Mucosa of descending colon (tissue), 3 donors: ENCODE results near the gene IZUMO2. TPM values are rescaled to one million over a fixed set of nuclear protein-coding genes. Genes with fewer than 3 reads are reported as not detected.
A peak's percentile ranks its signal among the peaks of the same experiment; 100 is the strongest.

Experiments used
- ATAC-seq: fragments of 200-7000 bp; cut with Tn5 transposase; one replicate; pipeline ENCODE4 v1.9.1; 2020; ENCODE audit warnings: mild to moderate bottlenecking, moderate library complexity
- DNase-seq, 3 donors: peaks; one replicate each; pipeline ENCODE4 v3.0.0-alpha.2; 2020
- H3K36me3 ChIP-seq: fragments of 200-600 bp; one replicate; pipeline ENCODE4 v1.8.0; 2021; ENCODE audit warnings: low read depth, mild to moderate bottlenecking
- H3K4me1 ChIP-seq: fragments of 200-600 bp; one replicate; pipeline ENCODE4 v1.8.0; 2021; ENCODE audit warnings: low read depth, mild to moderate bottlenecking
- H3K4me3 ChIP-seq: fragments of 200-600 bp; one replicate; pipeline ENCODE4 v1.8.0; 2021; ENCODE audit warnings: mild to moderate bottlenecking
- H3K9me3 ChIP-seq: fragments of 200-600 bp; one replicate; pipeline ENCODE4 v1.8.0; 2021; ENCODE audit warnings: mild to moderate bottlenecking
- intact Hi-C, 2 donors: fragments of 100-400 bp; cut with DNase I in 1 of 2; cut with micrococcal nuclease in 1 of 2; formaldehyde crosslinking; loops; one replicate each; pipeline versions ENCODE4 v1.11.0 to v1.11.1; 2022; cut with DNase I, micrococcal nuclease
- total RNA-seq, 3 donors: library from RNA; stranded (reverse); fragmentation: NEBNext Ultra II Directional in 2 of 3; extraction: Animal tissue kit (Norgen Biotek cat#: 25700) in 2 of 3; gene quantifications; one replicate each; pipeline versions ENCODE4 v1.2.1 to v1.2.4, GENCODE V29; 2021 to 2023
- TF ChIP-seq, protein P1 (sequence below): fragments of 200-600 bp; IDR thresholded peaks from one replicate; pipeline ENCODE4 v1.8.0; 2022; ENCODE audit warnings: antibody characterized with exemption, mild to moderate bottlenecking
- donor health status: DM: no; HTN: no; CAD: no; lungs with moderate emphysema.
- donor health status: DM: no; HTN: no; CAD: no.
- donor health status: DM: no; HTN: yes; CAD: no.

IZUMO2 gene
- total RNA-seq, 3 donors from 2014 or later = not detected

- intact Hi-C loops = no loop called here
- Histone ChIP-seq H3K36me3 (no peaks in the 10 kb centered on the region), H3K4me3 (no peak overlapping the region), H3K4me1 (peaks cover 4% of the 10 kb centered on the region), H3K9me3 (no peaks in the 10 kb centered on the region)
- DNase-seq (no peak), ATAC-seq (no peak)
- TF ChIP-seq, protein P1, sequence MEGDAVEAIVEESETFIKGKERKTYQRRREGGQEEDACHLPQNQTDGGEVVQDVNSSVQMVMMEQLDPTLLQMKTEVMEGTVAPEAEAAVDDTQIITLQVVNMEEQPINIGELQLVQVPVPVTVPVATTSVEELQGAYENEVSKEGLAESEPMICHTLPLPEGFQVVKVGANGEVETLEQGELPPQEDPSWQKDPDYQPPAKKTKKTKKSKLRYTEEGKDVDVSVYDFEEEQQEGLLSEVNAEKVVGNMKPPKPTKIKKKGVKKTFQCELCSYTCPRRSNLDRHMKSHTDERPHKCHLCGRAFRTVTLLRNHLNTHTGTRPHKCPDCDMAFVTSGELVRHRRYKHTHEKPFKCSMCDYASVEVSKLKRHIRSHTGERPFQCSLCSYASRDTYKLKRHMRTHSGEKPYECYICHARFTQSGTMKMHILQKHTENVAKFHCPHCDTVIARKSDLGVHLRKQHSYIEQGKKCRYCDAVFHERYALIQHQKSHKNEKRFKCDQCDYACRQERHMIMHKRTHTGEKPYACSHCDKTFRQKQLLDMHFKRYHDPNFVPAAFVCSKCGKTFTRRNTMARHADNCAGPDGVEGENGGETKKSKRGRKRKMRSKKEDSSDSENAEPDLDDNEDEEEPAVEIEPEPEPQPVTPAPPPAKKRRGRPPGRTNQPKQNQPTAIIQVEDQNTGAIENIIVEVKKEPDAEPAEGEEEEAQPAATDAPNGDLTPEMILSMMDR = no peak
Observed at GRCh38 chr19:50184196-50184595, 21.1 kb upstream of the IZUMO2 start.

DNA sequence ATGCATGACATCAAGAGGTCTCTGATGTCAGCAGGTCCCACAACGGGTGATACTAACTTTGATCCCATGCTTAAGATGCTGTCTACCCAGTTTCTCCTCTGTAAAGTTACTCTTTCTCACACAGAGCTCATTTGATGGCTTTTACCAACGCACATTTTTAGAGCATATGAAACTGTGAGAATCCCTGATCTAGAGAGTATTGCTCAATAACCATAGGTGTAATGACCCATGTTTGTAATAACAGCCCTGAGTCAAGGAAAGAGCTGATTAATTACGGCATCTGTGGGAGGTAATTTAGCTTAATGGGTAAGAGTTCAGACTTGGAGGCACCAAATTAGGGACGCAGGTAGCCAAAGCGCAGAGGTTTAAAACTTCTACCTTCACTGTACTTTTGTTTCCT lies 18.0 kb upstream of the IZUMO2 start:
- no peaks in the 10 kb centered on the region for H3K36me3 ChIP-seq
- TF ChIP-seq, protein P1 = no peak
- H3K9me3 ChIP-seq = no peaks in the 10 kb centered on the region
- ATAC-seq = no peak
- no peak overlapping the region for H3K4me3 ChIP-seq
- intact Hi-C loops = no loop called here
- no peak for DNase-seq
- peaks cover 10% of the 10 kb centered on the region for H3K4me1 ChIP-seq

- Histone ChIP-seq H3K9me3 (no peaks in the 10 kb centered on the region), H3K36me3 (no peaks in the 10 kb centered on the region), H3K4me1 (peaks cover 10% of the 10 kb centered on the region), H3K4me3 (no peak overlapping the region)
- ATAC-seq (peak; percentile 79), DNase-seq (no peak)
- TF ChIP-seq, protein P1 = no peak
- intact Hi-C loops = no loop called here
Observed at GRCh38 chr19:50178859-50179537, 15.9 kb upstream of the IZUMO2 start.

DNA sequence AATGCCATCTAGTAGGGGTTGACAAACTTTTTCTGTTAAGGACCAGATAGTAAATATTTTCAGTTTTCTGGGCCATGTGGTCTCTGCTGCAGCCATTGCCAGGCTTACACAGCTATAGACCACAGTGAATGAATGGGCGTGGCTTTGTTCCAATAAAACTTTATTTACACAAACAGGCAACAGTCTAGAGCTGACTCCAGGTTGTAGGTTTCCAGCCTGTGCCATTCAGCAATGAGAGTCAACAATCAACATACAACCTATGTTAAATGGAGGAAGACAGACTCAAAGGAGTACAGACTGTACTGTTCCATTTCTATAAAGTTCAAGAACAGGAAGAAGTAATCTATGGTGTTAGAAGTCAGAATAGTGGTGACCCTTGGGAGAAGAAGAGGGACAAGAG lies 15.2 kb upstream of the IZUMO2 start:
- no peaks in the 10 kb centered on the region for H3K36me3 ChIP-seq
- intact Hi-C loops = no loop called here
- ATAC-seq = peak; percentile 79

DNA sequence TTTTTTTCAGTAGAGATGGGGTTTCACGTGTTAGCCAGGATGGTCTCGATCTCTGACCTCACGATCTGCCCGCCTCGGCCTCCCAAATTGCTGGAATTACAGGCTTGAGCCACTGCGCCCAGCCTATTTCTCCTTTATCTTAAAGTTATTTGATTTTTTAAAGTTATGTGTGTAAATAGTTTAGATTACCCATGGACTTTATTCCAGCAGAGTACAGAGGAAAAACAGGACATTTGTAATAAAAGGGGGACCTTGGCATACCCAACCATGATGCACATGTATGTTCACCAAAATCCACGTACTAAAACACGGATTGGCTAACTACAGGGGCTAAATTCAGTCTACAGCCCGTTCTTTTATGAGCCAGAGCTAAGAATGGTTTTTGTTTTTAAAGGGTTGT lies 13.7 kb upstream of the IZUMO2 start:
- ATAC-seq (no peak), DNase-seq (no peak)
- Histone ChIP-seq H3K9me3 (no peaks in the 10 kb centered on the region), H3K4me1 (peaks cover 12% of the 10 kb centered on the region), H3K4me3 (no peak overlapping the region), H3K36me3 (no peaks in the 10 kb centered on the region)
- TF ChIP-seq, protein P1 = no peak
- intact Hi-C loops = no loop called here

More for the DNA sequence above, 15.2 kb upstream of the IZUMO2 start:
- TF ChIP-seq, protein P1 = no peak
- peak in 1 of 3 donors; percentile 56 for DNase-seq
- no peak overlapping the region for H3K4me3 ChIP-seq
- no peaks in the 10 kb centered on the region for H3K9me3 ChIP-seq
- peaks cover 11% of the 10 kb centered on the region for H3K4me1 ChIP-seq
